Bronchial epithelial cell (primary cell): ENCODE measurements around the gene RFX4. TPM values are rescaled to one million over a fixed set of nuclear protein-coding genes. Genes with fewer than 3 reads are reported as not detected.

ENCODE experiments used
- DNase-seq: peaks from one replicate; pipeline ENCODE4 v3.0.0-alpha.2; 2010; ENCODE audit warnings: low read depth
- FAIRE-seq: peaks from 2 replicates; lab custom pipeline; 2011; peaks lifted over from hg19 to GRCh38; lab: Jason Lieb, UNC
- H3K27me3 ChIP-seq: 2 replicates; pipeline ENCODE4 v1.5.1; 2011; ENCODE audit warnings: low read length; ENCODE audit not compliant: control insufficient read depth, insufficient read depth
- H3K36me3 ChIP-seq: 2 replicates; pipeline ENCODE4 v1.5.1; 2011; ENCODE audit warnings: low read length; ENCODE audit not compliant: control insufficient read depth, insufficient read depth
- H3K4me3 ChIP-seq: 2 replicates; pipeline ENCODE4 v1.5.1; 2011; ENCODE audit warnings: mild to moderate bottlenecking, low read depth, low read length, control low read depth
- CTCF ChIP-seq: IDR thresholded peaks from 2 replicates; pipeline ENCODE4 v1.5.1; 2011; ENCODE audit warnings: mild to moderate bottlenecking, moderate library complexity, low read length, control low read depth, inconsistent platforms; ENCODE audit not compliant: insufficient read depth, severe bottlenecking
- total RNA-seq: library from RNA; depleted of rRNA; stranded (reverse); fragments of >200 nt; gene quantifications from 2 replicates; pipeline ENCODE4 v1.2.1, GENCODE V29; 2014

RFX4 gene
- total RNA-seq, 1 donor from 2014 or later = not detected

- Histone ChIP-seq H3K4me3 (no peak overlapping the region), H3K27me3 (peaks cover 4% of the 10 kb centered on the region), H3K36me3 (no peaks in the 10 kb centered on the region)
- TF ChIP-seq CTCF = peak; percentile 21
- peak; percentile 5 for DNase-seq
- no peak for FAIRE-seq
Observed at GRCh38 chr12:106764738-106765137, 181.9 kb downstream of the RFX4 start.

GRCh38 chr12:106766393-106766826 lies 183.6 kb downstream of the RFX4 start:
- Histone ChIP-seq H3K4me3 (no peak overlapping the region), H3K27me3 (peaks cover 4% of the 10 kb centered on the region), H3K36me3 (no peaks in the 10 kb centered on the region)
- no peak for TF ChIP-seq CTCF
- DNase-seq (no peak), FAIRE-seq (no peak)

- H3K36me3 ChIP-seq = no peaks in the 10 kb centered on the region
- TF ChIP-seq CTCF = no peak
- H3K27me3 ChIP-seq = peaks cover 4% of the 10 kb centered on the region
- H3K4me3 ChIP-seq = no peak overlapping the region
- DNase-seq (no peak), FAIRE-seq (no peak)
Observed at GRCh38 chr12:106767206-106767605, 184.4 kb downstream of the RFX4 start.

GRCh38 chr12:106767954-106768822 lies 185.4 kb downstream of the RFX4 start:
- FAIRE-seq (no peak), DNase-seq (no peak)
- H3K36me3 ChIP-seq = no peaks in the 10 kb centered on the region
- H3K27me3 ChIP-seq = peaks cover 4% of the 10 kb centered on the region
- H3K4me3 ChIP-seq = no peak overlapping the region
- no peak for TF ChIP-seq CTCF

GRCh38 chr12:106769078-106769477 lies 186.3 kb downstream of the RFX4 start:
- no peak for TF ChIP-seq CTCF
- no peak for FAIRE-seq
- Histone ChIP-seq H3K4me3 (no peak overlapping the region), H3K36me3 (no peaks in the 10 kb centered on the region), H3K27me3 (peaks cover 4% of the 10 kb centered on the region)
- no peak for DNase-seq
